ENCODE measurements around the gene NCEH1.

- TF ChIP-seq CTCF (conservative IDR thresholded peaks at IDR 0.05; ENCODE audit: low read depth, low read length): no peak
- no peak for TF ChIP-seq SMC3 (IDR thresholded peaks at IDR 0.05; ENCODE audit: low read depth, low read length)
- no peak for TF ChIP-seq RAD21 (IDR thresholded peaks at IDR 0.05; ENCODE audit: low read length)
These were observed 84.7 kb downstream of the NCEH1 start for GRCh38 chr3:172626021-172626640.

Data from IMR-90 (cell line).